ENCODE measurements around the gene NFIB.

NFIB gene

GRCh38 chr9:14198047-14198840 lies 115.7 kb downstream of the NFIB start:
- H3K9me2 ChIP-seq (replicated peaks; ENCODE audit: low read depth, low read length), result no peaks in the 10 kb centered on the region
- H3K4me3 ChIP-seq (ENCODE audit: low read length, poor library complexity, severe bottlenecking), result no peak overlapping the region
- no peak overlapping the region for H3K4me2 ChIP-seq (ENCODE audit: low read depth, low read length, poor library complexity, severe bottlenecking)
- no peak overlapping the region for H2AFZ ChIP-seq (ENCODE audit: low read length)
- TF ChIP-seq EZH2phosphoT487 (IDR thresholded peaks at IDR 0.05; ENCODE audit: borderline replicate concordance) (no peak), CTCF (conservative IDR thresholded peaks at IDR 0.05; ENCODE audit: low read length) (no peak)
- H3K79me2 ChIP-seq (ENCODE audit: insufficient read depth, low read length), result no peaks in the 10 kb centered on the region
- no peaks in the 10 kb centered on the region for H3F3A ChIP-seq (ENCODE audit: low read depth)
- no peak overlapping the region for H3K9ac ChIP-seq (ENCODE audit: low read depth, low read length, poor library complexity, severe bottlenecking)
- H3K4me1 ChIP-seq (ENCODE audit: insufficient read depth, low read length, poor library complexity, severe bottlenecking), result peaks cover 4% of the 10 kb centered on the region
- H3K9me3 ChIP-seq (ENCODE audit: insufficient read depth, low read depth, low read length), result no peaks in the 10 kb centered on the region
- no peaks in the 10 kb centered on the region for H3K36me3 ChIP-seq (ENCODE audit: insufficient read depth, low read length)
- H3K27me3 ChIP-seq (ENCODE audit: insufficient read depth, low read length, poor library complexity, severe bottlenecking), result no peaks in the 10 kb centered on the region
- no peaks in the 10 kb centered on the region for H4K20me1 ChIP-seq (ENCODE audit: insufficient read depth, low read length, poor library complexity, severe bottlenecking)

- Histone ChIP-seq H3K4me3 (ENCODE audit: low read length, poor library complexity, severe bottlenecking) (no peak overlapping the region), H3K36me3 (ENCODE audit: insufficient read depth, low read length) (no peaks in the 10 kb centered on the region), H3K4me1 (ENCODE audit: insufficient read depth, low read length, poor library complexity, severe bottlenecking) (peaks cover 4% of the 10 kb centered on the region), H3K27me3 (ENCODE audit: insufficient read depth, low read length, poor library complexity, severe bottlenecking) (no peaks in the 10 kb centered on the region), H3K9ac (ENCODE audit: low read depth, low read length, poor library complexity, severe bottlenecking) (no peak overlapping the region), H3K9me2 (replicated peaks; ENCODE audit: low read depth, low read length) (no peaks in the 10 kb centered on the region), H3K79me2 (ENCODE audit: insufficient read depth, low read length) (no peaks in the 10 kb centered on the region), H4K20me1 (ENCODE audit: insufficient read depth, low read length, poor library complexity, severe bottlenecking) (no peaks in the 10 kb centered on the region), H3K9me3 (ENCODE audit: insufficient read depth, low read depth, low read length) (no peaks in the 10 kb centered on the region), H2AFZ (ENCODE audit: low read length) (no peak overlapping the region), H3F3A (ENCODE audit: low read depth) (no peaks in the 10 kb centered on the region), H3K4me2 (ENCODE audit: low read depth, low read length, poor library complexity, severe bottlenecking) (no peak overlapping the region)
- TF ChIP-seq EZH2phosphoT487 (IDR thresholded peaks at IDR 0.05; ENCODE audit: borderline replicate concordance) (no peak), CTCF (conservative IDR thresholded peaks at IDR 0.05; ENCODE audit: low read length) (no peak)
These were observed 116.5 kb downstream of the NFIB start for GRCh38 chr9:14197325-14197858.

- no peaks in the 10 kb centered on the region for H3K79me2 ChIP-seq (ENCODE audit: insufficient read depth, low read length)
These were observed 120.5 kb downstream of the NFIB start for GRCh38 chr9:14193328-14193990.

More at GRCh38 chr9:14193328-14193990, 120.5 kb downstream of the NFIB start:
- Histone ChIP-seq H3K9me2 (replicated peaks; ENCODE audit: low read depth, low read length) (no peaks in the 10 kb centered on the region), H3F3A (ENCODE audit: low read depth) (no peaks in the 10 kb centered on the region), H3K4me3 (ENCODE audit: low read length, poor library complexity, severe bottlenecking) (no peak overlapping the region), H3K27me3 (ENCODE audit: insufficient read depth, low read length, poor library complexity, severe bottlenecking) (no peaks in the 10 kb centered on the region), H3K9ac (ENCODE audit: low read depth, low read length, poor library complexity, severe bottlenecking) (no peak overlapping the region), H3K9me3 (ENCODE audit: insufficient read depth, low read depth, low read length) (no peaks in the 10 kb centered on the region), H3K4me1 (ENCODE audit: insufficient read depth, low read length, poor library complexity, severe bottlenecking) (peaks cover 4% of the 10 kb centered on the region), H3K4me2 (ENCODE audit: low read depth, low read length, poor library complexity, severe bottlenecking) (no peak overlapping the region), H2AFZ (ENCODE audit: low read length) (no peak overlapping the region), H4K20me1 (ENCODE audit: insufficient read depth, low read length, poor library complexity, severe bottlenecking) (no peaks in the 10 kb centered on the region), H3K36me3 (ENCODE audit: insufficient read depth, low read length) (no peaks in the 10 kb centered on the region)
- no peak for TF ChIP-seq CTCF (conservative IDR thresholded peaks at IDR 0.05; ENCODE audit: low read length)
- no peak for TF ChIP-seq EZH2phosphoT487 (IDR thresholded peaks at IDR 0.05; ENCODE audit: borderline replicate concordance)
